ENCODE measurements around the gene HOPX.
"Not testable (repeated sequence)": the region's sequence is repeated elsewhere in the genome, so short reads cannot be mapped to it uniquely, and the experiment has no call there.

The HOPX gene

DNA sequence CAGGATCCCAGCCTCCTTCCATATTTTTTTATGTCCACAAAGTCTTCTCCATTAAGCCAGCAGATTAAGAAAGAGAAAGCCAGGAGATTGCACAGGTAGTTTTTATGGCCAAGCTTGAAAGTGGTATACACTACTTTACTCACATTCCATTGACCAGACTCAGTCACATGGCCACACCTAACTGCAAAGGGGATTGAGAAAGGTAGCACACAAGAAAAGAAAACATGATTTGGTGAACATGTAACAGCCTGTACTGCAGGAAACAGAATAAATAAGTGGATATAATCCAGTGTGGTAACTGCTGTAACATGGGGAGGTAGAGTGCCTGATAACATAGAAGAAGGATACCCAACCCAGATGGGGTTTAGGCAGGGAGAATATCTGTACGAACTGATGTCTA is 43.9 kb downstream of the HOPX start:
- in situ Hi-C loops (cut with MboI; ENCODE audit: low pct_unique_long_range_greater_than_20kb, low sequenced_read_pairs), result no loop called here
- no peak for DNase-seq

GRCh38 chr4:56634954-56635353 is 46.1 kb downstream of the HOPX start:
- in situ Hi-C loops (cut with MboI; ENCODE audit: low pct_unique_long_range_greater_than_20kb, low sequenced_read_pairs), result not testable (repeated sequence)

DNA sequence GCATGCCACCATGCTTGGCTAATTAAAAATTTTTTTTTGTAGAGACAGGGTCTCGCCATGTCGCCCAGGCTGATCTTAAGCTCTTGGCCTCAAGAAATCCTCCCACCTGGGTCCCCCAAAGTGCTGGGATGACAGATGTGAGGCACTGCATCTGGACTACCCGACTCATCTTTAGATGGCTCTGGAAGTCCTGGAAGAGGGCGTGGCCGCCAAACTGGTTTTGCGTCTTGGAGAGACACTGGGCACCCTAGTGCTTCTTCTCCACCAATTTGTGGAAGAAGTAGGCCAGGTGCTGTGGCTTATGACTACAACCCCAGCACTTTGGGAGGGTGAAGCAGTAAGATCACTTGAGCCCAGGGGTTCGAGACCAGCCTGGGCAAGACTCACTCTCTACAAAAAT is 47.6 kb downstream of the HOPX start:
- DNase-seq, result no peak
- in situ Hi-C loops (cut with MboI; ENCODE audit: low pct_unique_long_range_greater_than_20kb, low sequenced_read_pairs), result no loop called here

More at GRCh38 chr4:56634954-56635353, 46.1 kb downstream of the HOPX start:
- not testable (repeated sequence) for DNase-seq

DNA sequence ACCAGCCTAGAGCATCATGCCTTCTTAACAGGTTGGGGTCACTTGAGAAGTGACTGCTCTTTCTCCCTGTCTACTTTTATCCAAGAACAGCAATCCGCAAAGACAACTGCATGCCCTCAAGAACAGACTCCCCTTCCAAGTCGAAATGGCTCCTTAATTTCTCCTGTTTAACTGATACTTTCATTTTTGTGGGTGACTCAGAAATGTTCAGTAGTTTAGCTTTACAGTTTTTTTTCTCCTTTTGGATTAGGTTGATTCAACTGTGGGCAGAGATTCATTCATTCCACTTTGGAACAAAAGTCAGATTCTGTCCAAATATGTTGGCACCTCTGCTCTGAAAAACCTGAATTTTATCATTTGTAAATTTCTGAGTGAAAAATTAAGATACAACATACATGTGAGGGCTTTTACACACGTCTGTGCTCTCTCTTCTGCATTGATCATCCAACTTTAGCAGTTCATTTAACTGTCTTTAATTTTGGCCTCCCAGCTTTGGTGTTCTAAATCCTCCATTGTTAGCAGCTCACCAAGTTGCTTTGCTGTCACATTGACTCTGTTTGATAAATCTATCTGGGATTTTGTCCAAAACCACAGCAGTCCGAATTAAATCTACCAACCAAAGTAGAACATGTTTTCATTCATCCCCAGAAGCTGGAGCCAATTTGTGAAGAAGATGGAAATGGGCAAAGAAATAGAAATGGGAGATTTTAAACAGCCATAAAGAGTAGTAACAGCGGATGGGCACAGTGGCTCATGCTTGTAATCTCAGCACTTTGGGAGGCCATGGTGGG is 50.0 kb downstream of the HOPX start:
- in situ Hi-C loops (cut with MboI; ENCODE audit: low pct_unique_long_range_greater_than_20kb, low sequenced_read_pairs), result no loop called here
- no peak for DNase-seq

- no peak for DNase-seq
Observed at GRCh38 chr4:56628592-56628991, 52.5 kb downstream of the HOPX start.

DNA sequence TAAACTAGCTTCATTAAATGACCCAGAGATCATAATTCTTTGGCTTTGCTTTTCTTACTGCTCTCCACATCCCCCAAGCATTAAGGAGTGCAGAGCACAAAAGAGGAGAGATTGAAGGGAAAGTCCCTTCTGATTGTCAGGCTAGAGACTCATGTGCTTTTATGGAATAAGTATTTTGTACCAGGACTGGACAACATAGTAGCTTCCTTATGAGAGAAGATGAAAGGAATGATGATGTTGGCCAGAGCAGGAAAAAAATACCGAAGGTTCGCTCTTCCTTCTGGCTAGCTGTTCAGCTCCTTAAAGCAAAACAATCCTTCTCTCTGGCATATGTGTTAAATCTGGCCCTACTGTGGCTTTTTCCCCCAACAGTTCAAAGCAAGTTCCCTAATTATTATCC is 53.1 kb downstream of the HOPX start:
- no peak for DNase-seq
- in situ Hi-C loops (cut with MboI; ENCODE audit: low pct_unique_long_range_greater_than_20kb, low sequenced_read_pairs), result no loop called here

More at GRCh38 chr4:56628592-56628991, 52.5 kb downstream of the HOPX start:
- in situ Hi-C loops (cut with MboI; ENCODE audit: low pct_unique_long_range_greater_than_20kb, low sequenced_read_pairs), result no loop called here

GRCh38 chr4:56627375-56627774 is 53.7 kb downstream of the HOPX start:
- in situ Hi-C loops (cut with MboI; ENCODE audit: low pct_unique_long_range_greater_than_20kb, low sequenced_read_pairs), result no loop called here
- DNase-seq, result no peak

GRCh38 chr4:56626963-56627362 is 54.1 kb downstream of the HOPX start:
- in situ Hi-C loops (cut with MboI; ENCODE audit: low pct_unique_long_range_greater_than_20kb, low sequenced_read_pairs), result no loop called here
- peak; percentile 26 for DNase-seq

GRCh38 chr4:56626420-56626819 is 54.7 kb downstream of the HOPX start:
- in situ Hi-C loops (cut with MboI; ENCODE audit: low pct_unique_long_range_greater_than_20kb, low sequenced_read_pairs), result no loop called here
- no peak for DNase-seq

GRCh38 chr4:56622176-56622575 is 58.9 kb downstream of the HOPX start:
- in situ Hi-C loops (cut with MboI; ENCODE audit: low pct_unique_long_range_greater_than_20kb, low sequenced_read_pairs), result no loop called here
- DNase-seq, result no peak

- in situ Hi-C loops (cut with MboI; ENCODE audit: low pct_unique_long_range_greater_than_20kb, low sequenced_read_pairs), result no loop called here
- DNase-seq, result no peak
Observed at GRCh38 chr4:56619816-56620215, 61.3 kb downstream of the HOPX start.

DNA sequence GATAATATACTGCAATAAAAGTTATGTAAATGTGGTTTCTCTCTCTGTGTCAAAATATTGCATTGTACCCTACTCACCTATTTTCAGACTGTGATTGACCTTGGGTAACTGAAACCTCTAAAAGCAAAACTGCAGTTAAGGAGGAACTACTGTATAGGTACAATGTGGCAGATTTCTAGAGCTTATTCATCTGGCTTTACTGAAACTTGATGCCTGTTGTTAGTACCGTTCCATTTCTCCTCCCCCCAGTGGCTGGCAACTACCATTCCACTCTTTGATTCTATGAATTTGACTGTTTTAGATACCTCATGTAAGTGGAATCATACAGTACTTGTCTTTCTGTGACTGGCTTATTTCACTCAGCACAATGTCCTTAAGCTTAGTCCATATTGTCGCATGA is 61.9 kb downstream of the HOPX start:
- DNase-seq, result peak; percentile 12
- in situ Hi-C loops (cut with MboI; ENCODE audit: low pct_unique_long_range_greater_than_20kb, low sequenced_read_pairs), result no loop called here

GRCh38 chr4:56618734-56619133 is 62.4 kb downstream of the HOPX start:
- peak; percentile 6 for DNase-seq
- in situ Hi-C loops (cut with MboI; ENCODE audit: low pct_unique_long_range_greater_than_20kb, low sequenced_read_pairs), result no loop called here

- DNase-seq, result no peak
- in situ Hi-C loops (cut with MboI; ENCODE audit: low pct_unique_long_range_greater_than_20kb, low sequenced_read_pairs), result no loop called here
Observed at GRCh38 chr4:56613101-56613862, 67.8 kb downstream of the HOPX start.

DNA sequence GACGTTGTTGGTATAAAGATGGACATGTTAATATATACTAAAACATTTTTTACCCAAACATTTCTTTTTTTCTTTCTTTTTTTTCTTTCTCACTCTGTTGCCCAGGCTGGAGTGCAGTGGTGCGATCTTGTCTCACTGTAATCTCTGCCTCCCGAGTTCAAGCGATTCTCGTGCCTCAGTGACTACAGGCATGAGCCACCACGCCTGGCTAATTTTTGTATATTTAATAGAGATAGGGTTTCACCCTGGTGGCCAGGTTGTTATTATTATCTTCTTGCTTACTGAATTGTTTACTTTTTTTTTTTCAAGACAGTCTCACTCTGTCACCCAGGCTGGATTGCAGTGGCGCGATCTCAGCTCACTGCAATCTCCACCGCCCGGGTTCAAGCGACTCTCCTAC is 68.8 kb downstream of the HOPX start:
- in situ Hi-C loops (cut with MboI; ENCODE audit: low pct_unique_long_range_greater_than_20kb, low sequenced_read_pairs), result no loop called here
- DNase-seq, result no peak

- DNase-seq, result no peak
- in situ Hi-C loops (cut with MboI; ENCODE audit: low pct_unique_long_range_greater_than_20kb, low sequenced_read_pairs), result no loop called here
Observed at GRCh38 chr4:56611501-56611900, 69.6 kb downstream of the HOPX start.

DNA sequence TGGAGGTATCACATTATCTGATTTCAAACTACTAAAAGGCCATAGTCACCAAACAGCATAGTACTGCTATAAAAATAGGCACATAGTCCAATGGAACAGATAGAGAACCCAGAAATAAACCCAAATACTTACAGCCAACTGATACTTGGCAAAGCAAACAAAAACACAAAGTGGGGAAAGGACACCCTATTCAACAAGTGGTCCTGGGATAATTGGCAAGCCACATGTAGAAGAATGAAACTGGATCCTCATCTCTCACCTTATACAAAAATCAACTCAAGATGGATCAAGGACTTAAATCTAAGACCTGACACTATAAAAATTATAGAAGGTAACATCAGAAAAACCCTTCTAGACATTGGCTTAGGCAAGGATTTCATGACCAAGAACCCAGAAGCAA is 70.9 kb downstream of the HOPX start:
- DNase-seq; in situ Hi-C loops (cut with MboI; ENCODE audit: low pct_unique_long_range_greater_than_20kb, low sequenced_read_pairs): not testable (repeated sequence)

DNA sequence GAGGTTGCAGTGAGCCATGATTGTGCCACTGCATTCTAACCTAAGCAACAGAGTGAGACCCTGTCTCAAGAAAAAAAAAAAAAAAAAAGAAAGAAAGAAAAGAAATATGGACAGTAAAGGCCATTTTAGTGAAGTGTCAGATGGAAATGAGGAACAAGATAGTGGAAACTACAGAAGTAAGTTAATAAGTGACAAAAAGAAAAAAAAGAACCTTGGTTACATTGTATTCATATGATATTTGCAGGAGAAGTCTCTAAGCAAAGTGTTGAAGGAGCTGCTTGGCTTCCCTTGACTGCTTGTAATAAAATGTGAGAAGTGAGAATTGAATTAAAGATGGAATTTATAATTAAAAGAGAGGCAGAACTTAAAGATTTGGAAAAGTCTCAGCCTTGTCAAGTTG is 73.2 kb downstream of the HOPX start:
- in situ Hi-C loops (cut with MboI; ENCODE audit: low pct_unique_long_range_greater_than_20kb, low sequenced_read_pairs), result no loop called here
- DNase-seq, result no peak

DNA sequence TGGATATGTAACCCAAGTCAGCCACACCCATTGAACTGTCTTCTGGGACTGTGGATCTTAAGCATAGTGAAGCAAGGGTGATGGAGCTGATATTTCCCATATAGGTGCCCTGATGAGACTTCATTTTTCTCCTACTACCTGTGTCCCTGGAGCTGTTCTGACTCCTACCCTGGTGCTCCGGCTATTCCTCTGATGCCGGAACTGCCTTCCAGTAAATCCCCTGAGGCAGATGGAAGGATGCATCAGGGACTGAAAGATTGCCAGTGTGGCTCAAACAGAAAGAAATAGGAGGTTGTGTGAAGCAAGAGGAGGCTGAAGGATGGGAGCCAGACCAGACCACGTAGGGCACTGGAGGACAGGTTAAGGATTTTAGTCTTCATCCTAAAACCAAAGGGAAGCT is 74.7 kb downstream of the HOPX start:
- in situ Hi-C loops (cut with MboI; ENCODE audit: low pct_unique_long_range_greater_than_20kb, low sequenced_read_pairs), result no loop called here
- no peak for DNase-seq

DNA sequence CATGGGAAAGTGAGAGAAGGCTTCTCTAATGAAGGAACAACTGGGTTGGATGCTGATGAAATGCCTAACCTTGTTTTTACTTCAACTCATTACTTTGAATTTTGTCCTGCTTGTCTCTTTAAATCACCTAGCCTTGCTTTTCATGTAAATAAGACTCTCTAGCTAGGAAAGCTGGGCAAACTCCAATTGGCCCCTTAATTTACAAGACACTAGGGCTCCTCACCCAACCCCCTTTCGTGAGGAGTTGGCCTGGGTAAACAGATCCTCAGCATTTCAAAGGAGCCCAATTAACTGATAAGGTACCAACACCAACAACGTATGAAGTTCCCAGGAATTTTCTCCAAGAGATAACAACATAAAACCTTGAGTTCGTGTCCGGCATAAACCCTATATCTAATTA is 75.6 kb downstream of the HOPX start:
- DNase-seq; in situ Hi-C loops (cut with MboI; ENCODE audit: low pct_unique_long_range_greater_than_20kb, low sequenced_read_pairs): not testable (repeated sequence)

DNA sequence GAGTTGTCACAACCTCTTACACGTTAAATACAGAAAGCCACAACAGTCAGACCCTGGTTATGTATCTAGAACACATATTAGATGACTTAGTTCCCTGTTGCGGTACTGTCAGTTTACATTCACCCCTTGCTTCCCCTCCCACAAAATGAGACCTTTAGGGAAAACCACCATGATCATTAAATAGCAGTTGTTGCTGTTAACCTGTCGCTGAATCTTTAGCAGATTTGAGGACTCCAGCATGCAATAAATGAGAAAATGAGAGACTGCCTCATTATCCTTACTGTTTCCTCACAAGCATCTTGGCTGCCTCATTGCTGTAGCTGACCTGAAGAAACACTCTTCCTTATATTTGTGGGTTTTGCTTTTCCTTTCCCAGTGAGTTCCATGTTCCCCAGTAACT is 77.8 kb downstream of the HOPX start:
- in situ Hi-C loops (cut with MboI; ENCODE audit: low pct_unique_long_range_greater_than_20kb, low sequenced_read_pairs), result no loop called here
- DNase-seq, result no peak
